ENCODE results near the gene SYT4. TPM values are rescaled to one million over a fixed set of nuclear protein-coding genes. Genes with fewer than 3 reads are reported as not detected.
"Not testable (repeated sequence)": the region's sequence is repeated elsewhere in the genome, so short reads cannot be mapped to it uniquely, and the experiment has no call there.

The SYT4 gene, protein sequence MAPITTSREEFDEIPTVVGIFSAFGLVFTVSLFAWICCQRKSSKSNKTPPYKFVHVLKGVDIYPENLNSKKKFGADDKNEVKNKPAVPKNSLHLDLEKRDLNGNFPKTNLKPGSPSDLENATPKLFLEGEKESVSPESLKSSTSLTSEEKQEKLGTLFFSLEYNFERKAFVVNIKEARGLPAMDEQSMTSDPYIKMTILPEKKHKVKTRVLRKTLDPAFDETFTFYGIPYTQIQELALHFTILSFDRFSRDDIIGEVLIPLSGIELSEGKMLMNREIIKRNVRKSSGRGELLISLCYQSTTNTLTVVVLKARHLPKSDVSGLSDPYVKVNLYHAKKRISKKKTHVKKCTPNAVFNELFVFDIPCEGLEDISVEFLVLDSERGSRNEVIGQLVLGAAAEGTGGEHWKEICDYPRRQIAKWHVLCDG
- total RNA-seq: not detected
- under 1 TPM; 0.31 to 0.38 TPM for polyA plus RNA-seq
- long read RNA-seq, donor 1: 0 reads
- long read RNA-seq, donor 2: 0 reads

DNA sequence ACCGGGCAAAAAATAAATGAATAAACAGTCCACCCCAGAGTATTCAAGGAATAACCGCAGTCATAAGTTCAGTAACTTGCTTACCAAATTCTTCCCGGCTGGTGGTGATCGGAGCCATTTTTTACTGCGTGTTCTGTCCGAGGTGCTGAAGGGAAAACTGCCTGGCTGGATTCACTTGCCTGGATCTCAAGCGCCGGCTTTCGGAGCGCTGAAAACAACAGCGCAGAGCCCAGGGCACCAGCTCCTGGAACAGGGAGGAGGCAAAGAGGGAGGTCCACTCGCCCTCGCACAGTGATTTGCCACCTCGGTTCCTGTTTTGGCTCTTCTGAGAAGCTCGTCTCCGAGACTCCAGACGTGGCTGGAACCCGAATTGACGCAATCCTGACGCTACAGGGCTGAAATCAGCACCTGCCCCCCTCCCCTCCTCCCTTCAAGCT is at the start of gene SYT4:
Gene SYT4 (minus strand): TSS at position 327 of the 437 bp plus-strand sequence. CDS start 209 bp downstream, at position 118.
- WGBS, 2 donors: 1% methylated on average over 20 of the region's 20 CpGs
- intact Hi-C loops (cut with DNase I): loop anchor here in 1 of 2 donors (10.0 kb wide), 1 partner anchor 1162 kb away; no protein-coding TSS in a partner anchor
- Histone ChIP-seq H3K27me3 (ENCODE audit: control insufficient read depth in 1 of 2, insufficient read depth in 2 of 2, low read length in 1 of 2) (peaks cover 0 to 1% of the 10 kb centered on the region in 2 donors), H3K4me1 (ENCODE audit: control insufficient read depth in 1 of 2, insufficient read depth in 2 of 2, low read length in 2 of 2) (no peaks in the 10 kb centered on the region), H3K4me3 (ENCODE audit: low read length in 2 of 2) (no peak within 1 kb of the TSS), H3K27ac (ENCODE audit: low read depth in 1 of 2, low read length in 2 of 2) (no peak within 1 kb of the TSS), H3K36me3 (ENCODE audit: control insufficient read depth in 1 of 2, insufficient read depth in 2 of 2, low read length in 1 of 2) (no peaks in the 10 kb centered on the region), H3K9me3 (ENCODE audit: control insufficient read depth, low read length) (no peaks in the 10 kb centered on the region)
- ATAC-seq (ENCODE audit: low FRiP score) (peak; percentile 29), DNase-seq (no peak)

- H3K36me3 ChIP-seq (ENCODE audit: control insufficient read depth in 1 of 2, insufficient read depth in 2 of 2, low read length in 1 of 2): no peaks in the 10 kb centered on the region
- no peak overlapping the region for H3K4me3 ChIP-seq (ENCODE audit: low read length in 2 of 2)
- no peaks in the 10 kb centered on the region for H3K4me1 ChIP-seq (ENCODE audit: control insufficient read depth in 1 of 2, insufficient read depth in 2 of 2, low read length in 2 of 2)
- ATAC-seq (ENCODE audit: low FRiP score) (no peak), DNase-seq (no peak)
- no peaks in the 10 kb centered on the region for H3K27me3 ChIP-seq (ENCODE audit: control insufficient read depth in 1 of 2, insufficient read depth in 2 of 2, low read length in 1 of 2)
- WGBS, 2 donors: 78 to 79% methylated on average over 1 of the region's 1 CpG
- H3K9me3 ChIP-seq (ENCODE audit: control insufficient read depth, low read length): no peaks in the 10 kb centered on the region
- no peak overlapping the region for H3K27ac ChIP-seq (ENCODE audit: low read depth in 1 of 2, low read length in 2 of 2)
- intact Hi-C loops (cut with DNase I): no loop called here
Observed at GRCh38 chr18:43322132-43322531, 44.8 kb upstream of the SYT4 start.

DNA sequence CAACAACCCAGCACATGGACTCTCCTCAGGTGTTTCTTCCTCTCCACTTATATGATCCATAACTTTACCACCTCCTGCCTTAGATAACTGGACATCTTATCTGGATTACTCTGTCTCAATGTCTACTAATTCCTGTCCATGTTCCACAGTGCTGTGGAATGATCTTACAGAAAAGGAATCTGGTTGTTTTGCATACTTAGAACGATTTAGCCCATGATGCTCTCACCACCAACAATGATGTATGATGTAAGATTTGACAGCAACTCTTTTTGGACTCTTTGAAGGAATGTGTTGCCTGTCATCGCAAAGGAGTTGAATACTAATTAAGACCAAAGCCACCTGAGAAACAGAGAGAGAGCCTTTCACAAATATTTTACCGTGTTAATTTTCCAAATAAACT is 37.7 kb upstream of the SYT4 start:
- Histone ChIP-seq H3K36me3 (ENCODE audit: control insufficient read depth in 1 of 2, insufficient read depth in 2 of 2, low read length in 1 of 2) (no peaks in the 10 kb centered on the region), H3K4me1 (ENCODE audit: control insufficient read depth in 1 of 2, insufficient read depth in 2 of 2, low read length in 2 of 2) (no peaks in the 10 kb centered on the region), H3K27ac (ENCODE audit: low read depth in 1 of 2, low read length in 2 of 2) (no peak overlapping the region), H3K27me3 (ENCODE audit: control insufficient read depth in 1 of 2, insufficient read depth in 2 of 2, low read length in 1 of 2) (no peaks in the 10 kb centered on the region), H3K9me3 (ENCODE audit: control insufficient read depth, low read length) (no peaks in the 10 kb centered on the region), H3K4me3 (ENCODE audit: low read length in 2 of 2) (no peak overlapping the region)
- WGBS, 2 donors: 51 to 61% methylated on average over 3 of the region's 3 CpGs
- no peak for ATAC-seq (ENCODE audit: low FRiP score)
- intact Hi-C loops (cut with DNase I): no loop called here
- DNase-seq: no peak

- ATAC-seq (ENCODE audit: low FRiP score) (no peak), DNase-seq (no peak)
- Histone ChIP-seq H3K27ac (ENCODE audit: low read depth in 1 of 2, low read length in 2 of 2) (no peak overlapping the region), H3K4me3 (ENCODE audit: low read length in 2 of 2) (no peak overlapping the region), H3K27me3 (ENCODE audit: control insufficient read depth in 1 of 2, insufficient read depth in 2 of 2, low read length in 1 of 2) (no peaks in the 10 kb centered on the region), H3K4me1 (ENCODE audit: control insufficient read depth in 1 of 2, insufficient read depth in 2 of 2, low read length in 2 of 2) (no peaks in the 10 kb centered on the region), H3K9me3 (ENCODE audit: control insufficient read depth, low read length) (no peaks in the 10 kb centered on the region), H3K36me3 (ENCODE audit: control insufficient read depth in 1 of 2, insufficient read depth in 2 of 2, low read length in 1 of 2) (no peaks in the 10 kb centered on the region)
- 85 to 87% methylated on average over 1 of the region's 1 CpG for WGBS, 2 donors
- intact Hi-C loops (cut with DNase I): no loop called here
Observed at GRCh38 chr18:43312891-43313290, 35.6 kb upstream of the SYT4 start.

- WGBS, 2 donors: 58 to 67% methylated on average over 1 of the region's 1 CpG
- no peak for DNase-seq
- no peaks in the 10 kb centered on the region for H3K9me3 ChIP-seq (ENCODE audit: control insufficient read depth, low read length)
Observed at GRCh38 chr18:43310239-43310638, 32.9 kb upstream of the SYT4 start.

GRCh38 chr18:43303376-43303775 is 26.1 kb upstream of the SYT4 start:
- Histone ChIP-seq H3K4me1 (ENCODE audit: control insufficient read depth in 1 of 2, insufficient read depth in 2 of 2, low read length in 2 of 2) (no peaks in the 10 kb centered on the region), H3K36me3 (ENCODE audit: control insufficient read depth in 1 of 2, insufficient read depth in 2 of 2, low read length in 1 of 2) (no peaks in the 10 kb centered on the region), H3K4me3 (ENCODE audit: low read length in 2 of 2) (no peak overlapping the region), H3K27ac (ENCODE audit: low read depth in 1 of 2, low read length in 2 of 2) (no peak overlapping the region), H3K27me3 (ENCODE audit: control insufficient read depth in 1 of 2, insufficient read depth in 2 of 2, low read length in 1 of 2) (no peaks in the 10 kb centered on the region), H3K9me3 (ENCODE audit: control insufficient read depth, low read length) (no peaks in the 10 kb centered on the region)
- WGBS, 2 donors: 74 to 82% methylated on average over 2 of the region's 2 CpGs
- ATAC-seq (ENCODE audit: low FRiP score): no peak
- DNase-seq: no peak
- intact Hi-C loops (cut with DNase I): no loop called here

More at GRCh38 chr18:43310239-43310638, 32.9 kb upstream of the SYT4 start:
- intact Hi-C loops (cut with DNase I): no loop called here
- Histone ChIP-seq H3K27me3 (ENCODE audit: control insufficient read depth in 1 of 2, insufficient read depth in 2 of 2, low read length in 1 of 2) (no peaks in the 10 kb centered on the region), H3K36me3 (ENCODE audit: control insufficient read depth in 1 of 2, insufficient read depth in 2 of 2, low read length in 1 of 2) (no peaks in the 10 kb centered on the region), H3K4me3 (ENCODE audit: low read length in 2 of 2) (no peak overlapping the region), H3K27ac (ENCODE audit: low read depth in 1 of 2, low read length in 2 of 2) (no peak overlapping the region), H3K4me1 (ENCODE audit: control insufficient read depth in 1 of 2, insufficient read depth in 2 of 2, low read length in 2 of 2) (no peaks in the 10 kb centered on the region)
- ATAC-seq (ENCODE audit: low FRiP score): no peak

GRCh38 chr18:43286187-43286586 is 8.9 kb upstream of the SYT4 start:
- H3K4me3 ChIP-seq (ENCODE audit: low read length in 2 of 2); H3K36me3 ChIP-seq (ENCODE audit: control insufficient read depth in 1 of 2, insufficient read depth in 2 of 2, low read length in 1 of 2); H3K27me3 ChIP-seq (ENCODE audit: control insufficient read depth in 1 of 2, insufficient read depth in 2 of 2, low read length in 1 of 2); H3K9me3 ChIP-seq (ENCODE audit: control insufficient read depth, low read length); intact Hi-C loops (cut with DNase I); H3K27ac ChIP-seq (ENCODE audit: low read depth in 1 of 2, low read length in 2 of 2); H3K4me1 ChIP-seq (ENCODE audit: control insufficient read depth in 1 of 2, insufficient read depth in 2 of 2, low read length in 2 of 2); DNase-seq; ATAC-seq (ENCODE audit: low FRiP score): not testable (repeated sequence)
- WGBS, 2 donors: 86 to 87% methylated on average over 10 to 11 of the region's 11 CpGs

- 93 to 94% methylated on average over 16 of the region's 16 CpGs for WGBS, 2 donors
Observed at GRCh38 chr18:43283299-43283698, 6.0 kb upstream of the SYT4 start.

More at GRCh38 chr18:43283299-43283698, 6.0 kb upstream of the SYT4 start:
- intact Hi-C loops (cut with DNase I): no loop called here
- Histone ChIP-seq H3K4me3 (ENCODE audit: low read length in 2 of 2) (no peak overlapping the region), H3K27ac (ENCODE audit: low read depth in 1 of 2, low read length in 2 of 2) (no peak overlapping the region), H3K4me1 (ENCODE audit: control insufficient read depth in 1 of 2, insufficient read depth in 2 of 2, low read length in 2 of 2) (no peaks in the 10 kb centered on the region), H3K9me3 (ENCODE audit: control insufficient read depth, low read length) (no peaks in the 10 kb centered on the region), H3K27me3 (ENCODE audit: control insufficient read depth in 1 of 2, insufficient read depth in 2 of 2, low read length in 1 of 2) (no peaks in the 10 kb centered on the region), H3K36me3 (ENCODE audit: control insufficient read depth in 1 of 2, insufficient read depth in 2 of 2, low read length in 1 of 2) (no peaks in the 10 kb centered on the region)
- no peak for DNase-seq
- no peak for ATAC-seq (ENCODE audit: low FRiP score)

All from aorta (tissue), 5 donors.